ENCODE results near the gene CAP2.
"Not testable (repeated sequence)": the region's sequence is repeated elsewhere in the genome, so short reads cannot be mapped to it uniquely, and the experiment has no call there.

The CAP2 gene

GRCh38 chr6:17506531-17506930, 113.1 kb downstream of the CAP2 start:
- DNase-seq: no peak

GRCh38 chr6:17506962-17507361, 113.6 kb downstream of the CAP2 start:
- DNase-seq: no peak

- no peak for DNase-seq
Measured at GRCh38 chr6:17511084-17511483, 117.7 kb downstream of the CAP2 start.

GRCh38 chr6:17511580-17511979, 118.2 kb downstream of the CAP2 start:
- no peak for DNase-seq

- no peak for DNase-seq
Measured at GRCh38 chr6:17519120-17519519, 125.7 kb downstream of the CAP2 start.

- DNase-seq: no peak
Measured at GRCh38 chr6:17525637-17526036, 132.2 kb downstream of the CAP2 start.

GRCh38 chr6:17527076-17527475, 133.7 kb downstream of the CAP2 start:
- DNase-seq: no peak

- DNase-seq: no peak
Measured at GRCh38 chr6:17530321-17530835, 137.0 kb downstream of the CAP2 start.

- DNase-seq: no peak
Measured at GRCh38 chr6:17536586-17536985, 143.2 kb downstream of the CAP2 start.

GRCh38 chr6:17542243-17542642, 148.8 kb downstream of the CAP2 start:
- DNase-seq: no peak

- not testable (repeated sequence) for DNase-seq
Measured at GRCh38 chr6:17545681-17546080, 152.3 kb downstream of the CAP2 start.

GRCh38 chr6:17551383-17551958, 158.1 kb downstream of the CAP2 start:
- no peak for DNase-seq

- no peak for DNase-seq
Measured at GRCh38 chr6:17552861-17553260, 159.5 kb downstream of the CAP2 start.

GRCh38 chr6:17556014-17556413, 162.6 kb downstream of the CAP2 start:
- no peak for DNase-seq

GRCh38 chr6:17562636-17563035, 169.2 kb downstream of the CAP2 start:
- no peak for DNase-seq

GRCh38 chr6:17565399-17565798, 172.0 kb downstream of the CAP2 start:
- no peak for DNase-seq

GRCh38 chr6:17574866-17575560, 181.6 kb downstream of the CAP2 start:
- no peak for DNase-seq

- DNase-seq: no peak
Measured at GRCh38 chr6:17577059-17577458, 183.7 kb downstream of the CAP2 start.

- DNase-seq: no peak
Measured at GRCh38 chr6:17580518-17581048, 187.2 kb downstream of the CAP2 start.

- DNase-seq: not testable (repeated sequence)
Measured at GRCh38 chr6:17581282-17581681, 187.9 kb downstream of the CAP2 start.

- DNase-seq: no peak
Measured at GRCh38 chr6:17583811-17584210, 190.4 kb downstream of the CAP2 start.

GRCh38 chr6:17584241-17584803, 190.9 kb downstream of the CAP2 start:
- DNase-seq: no peak

GRCh38 chr6:17585766-17586490, 192.5 kb downstream of the CAP2 start:
- DNase-seq: no peak

Measured in NK-92 treated with Interleukin-12 subunit alpha and Interleukin-12 subunit beta, amount 100 ng/mL, for 24 hours (cell line).